ENCODE data around the gene RRP15.

The RRP15 gene

GRCh38 chr1:218350801-218351266, 65.7 kb downstream of the RRP15 start:
- Mint-ChIP-seq H3K4me1 (peaks cover 25% of the 10 kb centered on the region), H3K4me3 (peak overlapping the region; percentile 42), H3K9me3 (no peaks in the 10 kb centered on the region), H3K36me3 (no peaks in the 10 kb centered on the region), H3K27ac (no peak overlapping the region), H3K27me3 (peaks cover 27% of the 10 kb centered on the region)
- DNase-seq: no peak
- CTCF ChIA-PET: no interaction called here

DNA sequence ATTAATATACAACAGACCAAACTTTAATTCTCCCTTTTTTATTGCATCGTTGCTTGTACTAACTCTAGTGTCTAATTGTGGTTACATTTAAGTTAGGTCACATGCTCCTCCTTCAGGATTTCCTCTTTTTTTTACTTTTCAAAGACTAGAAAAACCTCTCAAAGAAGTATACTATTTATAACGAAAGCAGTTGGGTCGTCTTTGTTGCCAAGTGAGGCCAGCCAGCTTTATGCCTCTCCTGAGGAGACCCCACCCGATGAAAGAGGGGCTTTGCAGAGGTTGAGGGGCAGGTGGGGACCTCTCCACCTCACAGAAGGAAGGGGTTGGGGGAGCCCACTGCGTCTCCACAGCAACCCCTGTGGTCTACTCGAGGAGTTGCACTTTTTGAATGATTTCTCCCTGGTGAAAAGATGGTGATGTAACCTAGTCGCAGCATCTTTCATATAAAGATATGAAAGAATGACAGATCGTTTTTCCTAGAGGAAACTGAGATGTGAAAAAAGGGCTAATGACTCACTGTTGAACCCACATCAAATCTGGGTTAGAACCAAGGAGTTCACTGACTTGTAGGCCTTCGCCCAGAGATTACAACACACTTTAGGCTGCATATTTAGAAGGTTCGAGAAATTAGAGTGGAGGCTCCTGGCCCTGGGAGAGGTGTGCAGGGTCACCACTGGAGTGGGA, 66.4 kb downstream of the RRP15 start:
- Mint-ChIP-seq H3K27ac (no peak overlapping the region), H3K36me3 (no peaks in the 10 kb centered on the region), H3K4me3 (peak overlapping the region; percentile 42), H3K4me1 (peaks cover 19% of the 10 kb centered on the region), H3K9me3 (no peaks in the 10 kb centered on the region), H3K27me3 (peaks cover 27% of the 10 kb centered on the region)
- DNase-seq: peak; percentile 27
- CTCF ChIA-PET: no interaction called here

DNA sequence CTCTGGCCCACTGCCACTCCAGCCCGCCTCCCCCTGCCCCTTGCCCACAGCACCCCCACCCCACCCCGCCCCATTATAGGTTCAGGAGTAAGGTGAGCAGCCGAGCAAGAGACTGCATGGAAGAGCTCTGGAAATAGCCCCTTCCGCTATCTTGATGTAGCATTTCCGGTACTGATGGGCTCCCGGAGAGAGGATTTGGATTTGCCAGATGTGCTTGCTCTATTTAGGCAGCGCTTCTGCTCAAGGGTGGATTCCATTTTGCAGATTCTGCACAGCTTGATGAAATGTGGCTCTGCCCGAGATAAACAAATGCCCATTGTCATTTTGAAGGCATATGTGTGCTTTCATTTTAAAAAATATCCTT, 67.0 kb downstream of the RRP15 start:
- Mint-ChIP-seq H3K36me3 (no peaks in the 10 kb centered on the region), H3K27me3 (peaks cover 27% of the 10 kb centered on the region), H3K27ac (no peak overlapping the region), H3K4me3 (no peak overlapping the region), H3K9me3 (no peaks in the 10 kb centered on the region), H3K4me1 (peaks cover 13% of the 10 kb centered on the region)
- CTCF ChIA-PET: no interaction called here
- DNase-seq: no peak

DNA sequence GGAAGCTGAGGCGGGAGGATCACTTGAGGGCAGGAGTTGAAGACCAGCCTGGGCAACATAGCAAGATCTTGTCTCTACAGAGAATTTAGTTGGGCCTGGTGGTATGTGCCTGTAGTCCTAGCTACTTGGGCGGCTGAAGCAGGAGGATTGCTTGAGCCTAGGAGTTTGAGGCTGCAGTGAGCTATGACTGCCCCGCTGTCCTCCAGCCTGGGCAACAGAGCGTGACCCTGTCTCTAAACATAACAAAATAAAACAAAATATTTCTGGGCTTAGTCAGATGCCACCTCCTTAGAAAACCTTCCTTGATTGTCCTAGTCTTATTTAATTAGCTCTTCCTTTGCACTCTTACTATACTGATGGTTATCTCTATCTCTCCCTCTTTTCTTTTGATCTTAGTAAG, 68.6 kb downstream of the RRP15 start:
- Mint-ChIP-seq H3K9me3 (no peaks in the 10 kb centered on the region), H3K4me3 (no peak overlapping the region), H3K27ac (no peak overlapping the region), H3K27me3 (peaks cover 29% of the 10 kb centered on the region), H3K4me1 (peaks cover 8% of the 10 kb centered on the region), H3K36me3 (no peaks in the 10 kb centered on the region)
- no peak for DNase-seq
- CTCF ChIA-PET: no interaction called here

DNA sequence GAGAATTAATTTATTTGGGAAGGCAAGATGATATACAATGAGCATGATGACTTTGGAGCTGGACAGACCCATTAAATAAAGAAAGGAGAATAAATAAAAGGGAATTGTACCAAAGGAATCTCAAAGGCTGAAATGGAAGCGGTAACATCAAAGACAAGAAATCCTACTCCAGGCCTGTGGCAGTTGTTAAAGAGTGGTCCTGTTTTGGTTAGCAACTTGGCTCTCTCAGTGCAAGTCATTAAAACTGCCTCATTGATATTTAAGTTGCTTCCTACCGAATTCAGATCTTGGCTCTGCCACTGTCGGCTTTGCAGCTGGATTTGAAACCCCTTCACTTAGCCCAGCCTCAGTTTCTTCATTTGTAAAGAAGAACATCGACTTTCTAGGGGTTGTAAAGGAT, 70.2 kb downstream of the RRP15 start:
- no peak overlapping the region for H3K4me3 Mint-ChIP-seq
- CTCF ChIA-PET: no interaction called here
- H3K36me3 Mint-ChIP-seq: no peaks in the 10 kb centered on the region
- H3K27me3 Mint-ChIP-seq: peaks cover 21% of the 10 kb centered on the region
- peaks cover 8% of the 10 kb centered on the region for H3K4me1 Mint-ChIP-seq
- H3K9me3 Mint-ChIP-seq: no peaks in the 10 kb centered on the region
- no peak overlapping the region for H3K27ac Mint-ChIP-seq
- no peak for DNase-seq

DNA sequence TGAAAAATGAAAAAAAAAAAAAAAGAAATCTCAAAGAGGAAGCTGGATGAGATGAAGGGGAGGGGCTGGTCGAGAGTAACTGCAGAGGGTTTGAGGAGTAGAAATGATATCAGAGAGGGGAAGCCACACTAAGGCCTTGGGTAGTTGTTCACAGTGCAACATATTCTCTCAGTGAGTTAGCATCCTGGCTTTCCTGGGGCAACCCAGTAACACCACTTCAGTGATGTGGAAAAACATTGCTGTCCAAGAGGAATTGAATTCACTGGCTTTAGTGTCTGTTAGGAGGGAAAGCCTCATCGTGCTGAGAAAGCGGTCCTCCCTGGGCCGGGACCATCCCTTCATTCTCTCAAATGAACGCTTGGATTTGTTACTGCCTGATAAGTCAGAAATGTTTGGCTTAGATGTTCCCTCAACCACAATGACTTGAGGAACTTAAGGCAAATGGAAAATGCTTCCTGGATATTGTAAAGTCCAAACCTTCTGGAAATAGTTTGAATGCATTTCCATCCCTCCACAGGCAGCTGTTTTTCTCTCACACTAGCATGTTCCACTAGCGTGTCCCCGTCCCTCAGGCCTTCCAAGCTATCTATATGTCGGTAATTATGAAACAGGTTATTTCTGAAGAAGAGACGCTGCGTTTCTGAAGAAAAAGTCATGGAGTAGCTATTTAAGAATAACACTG, 72.3 kb downstream of the RRP15 start:
- H3K27ac Mint-ChIP-seq: no peak overlapping the region
- CTCF ChIA-PET: interaction anchor here (1.0 kb wide), 1 partner anchor 19 kb away, joined by 3 read pairs; no protein-coding TSS in a partner anchor
- no peak for DNase-seq
- no peak overlapping the region for H3K4me3 Mint-ChIP-seq
- H3K9me3 Mint-ChIP-seq: no peaks in the 10 kb centered on the region
- H3K4me1 Mint-ChIP-seq: no peaks in the 10 kb centered on the region
- peaks cover 9% of the 10 kb centered on the region for H3K27me3 Mint-ChIP-seq
- no peaks in the 10 kb centered on the region for H3K36me3 Mint-ChIP-seq

- CTCF ChIA-PET: interaction anchor here (1.0 kb wide), 1 partner anchor 19 kb away, joined by 3 read pairs; no protein-coding TSS in a partner anchor
- no peaks in the 10 kb centered on the region for H3K9me3 Mint-ChIP-seq
- H3K27ac Mint-ChIP-seq: no peak overlapping the region
- peaks cover 9% of the 10 kb centered on the region for H3K27me3 Mint-ChIP-seq
- no peaks in the 10 kb centered on the region for H3K4me1 Mint-ChIP-seq
- no peaks in the 10 kb centered on the region for H3K36me3 Mint-ChIP-seq
- DNase-seq: no peak
- no peak overlapping the region for H3K4me3 Mint-ChIP-seq
Observed at GRCh38 chr1:218357893-218358232, 72.8 kb downstream of the RRP15 start.

DNA sequence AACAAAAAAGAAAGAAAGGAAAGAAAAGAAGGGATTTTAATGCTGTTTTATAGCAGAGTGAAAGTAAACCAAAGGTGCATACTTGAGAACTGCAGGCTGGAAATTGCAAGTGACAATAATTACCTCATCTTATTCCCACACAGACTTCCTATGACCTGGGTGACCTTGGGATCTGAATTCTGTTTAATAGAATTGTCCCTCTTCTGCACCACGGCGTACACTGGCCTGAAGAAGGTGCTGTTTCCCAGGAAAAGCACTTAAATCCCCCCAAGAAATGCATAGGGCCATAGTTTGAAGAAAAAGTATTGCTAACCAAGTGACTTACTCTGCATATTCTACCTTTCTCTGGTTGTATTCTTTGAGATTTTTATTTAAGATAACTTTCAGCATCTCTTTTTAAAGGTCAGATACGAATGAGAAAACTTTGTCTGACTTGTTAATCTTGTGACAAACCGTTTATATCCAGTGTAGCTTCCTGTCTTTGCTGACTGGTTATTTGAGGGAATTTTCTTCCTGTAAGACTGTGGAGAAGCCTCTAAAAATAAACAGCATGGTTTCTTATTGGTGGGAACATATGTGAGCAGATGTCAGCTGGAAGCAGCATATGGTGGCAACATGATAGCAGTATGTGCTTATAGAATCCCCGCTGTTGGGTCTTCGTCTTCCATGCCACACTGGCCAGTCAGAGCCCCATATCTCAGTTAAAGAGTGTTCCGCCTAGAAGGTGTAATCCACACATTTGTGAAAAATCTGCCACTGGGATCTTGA, 76.4 kb downstream of the RRP15 start:
- CTCF ChIA-PET: no interaction called here
- H3K4me1 Mint-ChIP-seq: no peaks in the 10 kb centered on the region
- no peak overlapping the region for H3K4me3 Mint-ChIP-seq
- H3K27me3 Mint-ChIP-seq: peaks cover 8% of the 10 kb centered on the region
- H3K9me3 Mint-ChIP-seq: no peaks in the 10 kb centered on the region
- DNase-seq: no peak
- no peaks in the 10 kb centered on the region for H3K36me3 Mint-ChIP-seq
- no peak overlapping the region for H3K27ac Mint-ChIP-seq

GRCh38 chr1:218362418-218363076, 77.5 kb downstream of the RRP15 start:
- CTCF ChIA-PET: no interaction called here
- peaks cover 11% of the 10 kb centered on the region for H3K27me3 Mint-ChIP-seq

GRCh38 chr1:218363141-218363540, 78.0 kb downstream of the RRP15 start:
- CTCF ChIA-PET: no interaction called here
- peaks cover 11% of the 10 kb centered on the region for H3K27me3 Mint-ChIP-seq
- no peak for DNase-seq
- H3K4me1 Mint-ChIP-seq: no peaks in the 10 kb centered on the region
- no peak overlapping the region for H3K4me3 Mint-ChIP-seq
- H3K9me3 Mint-ChIP-seq: no peaks in the 10 kb centered on the region
- no peaks in the 10 kb centered on the region for H3K36me3 Mint-ChIP-seq
- H3K27ac Mint-ChIP-seq: no peak overlapping the region

More at GRCh38 chr1:218362418-218363076, 77.5 kb downstream of the RRP15 start:
- Mint-ChIP-seq H3K27ac (no peak overlapping the region), H3K36me3 (no peaks in the 10 kb centered on the region), H3K9me3 (no peaks in the 10 kb centered on the region), H3K4me1 (no peaks in the 10 kb centered on the region), H3K4me3 (no peak overlapping the region)
- no peak for DNase-seq

- H3K27ac Mint-ChIP-seq: no peak overlapping the region
- H3K4me3 Mint-ChIP-seq: no peak overlapping the region
- DNase-seq: no peak
- peaks cover 6% of the 10 kb centered on the region for H3K27me3 Mint-ChIP-seq
- no peaks in the 10 kb centered on the region for H3K36me3 Mint-ChIP-seq
- CTCF ChIA-PET: no interaction called here
- H3K9me3 Mint-ChIP-seq: no peaks in the 10 kb centered on the region
- no peaks in the 10 kb centered on the region for H3K4me1 Mint-ChIP-seq
Observed at GRCh38 chr1:218364028-218364710, 79.1 kb downstream of the RRP15 start.

DNA sequence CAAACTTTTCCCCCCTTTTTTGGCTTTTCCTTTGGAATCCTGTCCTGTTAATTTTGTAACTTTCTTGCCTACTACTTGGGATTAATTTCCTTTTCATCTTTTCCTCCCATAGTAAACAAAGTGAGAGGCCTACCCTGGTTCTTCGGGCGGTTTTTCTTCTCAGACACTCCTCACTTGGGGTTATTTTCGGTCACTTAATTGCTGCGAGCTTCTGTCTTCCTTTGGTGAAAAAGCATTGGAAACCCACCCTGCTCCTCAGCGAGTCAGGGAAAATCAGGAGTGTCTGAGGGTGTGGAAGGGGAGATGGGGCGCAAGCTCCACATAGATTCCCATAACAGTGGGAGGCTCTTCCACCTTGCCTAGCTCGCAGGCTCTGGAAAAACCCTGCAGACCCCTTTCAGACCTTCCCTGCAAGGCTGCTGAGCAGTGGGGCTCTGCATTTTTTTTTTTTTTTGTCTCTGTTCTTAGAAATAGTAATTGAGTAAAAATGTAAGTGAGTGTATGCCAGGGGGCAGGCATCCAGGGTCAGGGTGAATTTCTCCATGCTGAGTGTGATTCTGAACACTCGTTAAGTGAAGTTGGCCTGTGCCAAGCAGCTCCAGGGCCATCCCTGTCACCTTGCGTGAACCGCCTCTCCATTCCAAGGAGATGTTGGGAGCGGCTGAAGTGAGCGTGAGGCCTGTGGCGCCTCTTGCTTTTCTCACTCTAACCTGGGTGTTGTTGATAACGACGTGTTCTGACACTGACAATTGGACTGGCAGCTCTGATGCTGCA, 80.3 kb downstream of the RRP15 start:
- Mint-ChIP-seq H3K27ac (no peak overlapping the region), H3K4me3 (no peak overlapping the region), H3K36me3 (no peaks in the 10 kb centered on the region), H3K27me3 (peaks cover 6% of the 10 kb centered on the region), H3K9me3 (no peaks in the 10 kb centered on the region), H3K4me1 (no peaks in the 10 kb centered on the region)
- CTCF ChIA-PET: no interaction called here
- DNase-seq: no peak

DNA sequence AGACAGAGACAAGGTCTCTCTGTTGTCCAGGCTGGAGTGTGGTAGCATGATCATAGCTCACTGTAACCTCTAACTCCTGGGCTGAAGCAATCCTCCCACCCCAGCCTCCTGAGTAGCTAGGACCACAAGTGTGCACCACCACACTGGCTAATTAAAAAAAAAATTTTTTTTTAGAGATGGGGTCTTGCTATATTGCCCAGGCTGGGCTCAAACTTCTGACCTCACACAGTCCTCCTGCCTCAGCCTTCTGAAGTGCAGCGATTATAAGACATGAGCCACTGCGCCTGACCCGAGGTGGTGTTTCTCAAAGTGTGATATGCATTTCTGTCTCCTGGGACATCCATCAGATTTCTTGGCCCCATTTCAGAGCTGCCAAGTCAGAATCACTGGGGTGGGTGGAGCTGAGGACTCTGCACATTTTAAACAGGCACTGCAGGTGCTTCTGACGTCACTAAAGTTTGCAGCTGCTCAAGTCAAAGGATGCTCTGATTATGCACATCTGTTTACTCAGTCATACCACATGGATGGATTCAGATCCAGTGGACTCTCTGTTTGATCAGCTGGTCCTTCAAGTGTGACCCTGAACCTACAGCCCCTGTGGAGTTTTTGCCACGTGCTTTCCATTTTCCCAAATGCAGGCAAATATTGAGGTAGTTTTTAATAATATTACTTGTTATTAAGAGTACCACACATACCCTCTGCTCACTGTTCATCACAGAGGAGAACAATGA, 81.4 kb downstream of the RRP15 start:
- no peaks in the 10 kb centered on the region for H3K4me1 Mint-ChIP-seq
- H3K27ac Mint-ChIP-seq: no peak overlapping the region
- no peak for DNase-seq
- H3K4me3 Mint-ChIP-seq: no peak overlapping the region
- no peaks in the 10 kb centered on the region for H3K36me3 Mint-ChIP-seq
- H3K27me3 Mint-ChIP-seq: peaks cover 6% of the 10 kb centered on the region
- CTCF ChIA-PET: no interaction called here
- no peaks in the 10 kb centered on the region for H3K9me3 Mint-ChIP-seq
